GM03348 (cell line): ENCODE results near the gene OR14K1.
"Not testable (repeated sequence)": the region's sequence is repeated elsewhere in the genome, so short reads cannot be mapped to it uniquely, and the experiment has no call there.

Source experiments
- DNase-seq: peaks from one replicate; pipeline ENCODE4 v3.0.0; 2012; ENCODE audit warnings: low spot score

The OR14K1 gene, protein sequence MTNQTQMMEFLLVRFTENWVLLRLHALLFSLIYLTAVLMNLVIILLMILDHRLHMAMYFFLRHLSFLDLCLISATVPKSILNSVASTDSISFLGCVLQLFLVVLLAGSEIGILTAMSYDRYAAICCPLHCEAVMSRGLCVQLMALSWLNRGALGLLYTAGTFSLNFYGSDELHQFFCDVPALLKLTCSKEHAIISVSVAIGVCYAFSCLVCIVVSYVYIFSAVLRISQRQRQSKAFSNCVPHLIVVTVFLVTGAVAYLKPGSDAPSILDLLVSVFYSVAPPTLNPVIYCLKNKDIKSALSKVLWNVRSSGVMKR

GRCh38 chr1:247738315-247738714 is at the start of gene OR14K1:
Gene OR14K1, plus strand, starts transcription at chr1:247738615. Its CDS starts 0 bp downstream, at chr1:247738615.
- DNase-seq, result no peak

DNA sequence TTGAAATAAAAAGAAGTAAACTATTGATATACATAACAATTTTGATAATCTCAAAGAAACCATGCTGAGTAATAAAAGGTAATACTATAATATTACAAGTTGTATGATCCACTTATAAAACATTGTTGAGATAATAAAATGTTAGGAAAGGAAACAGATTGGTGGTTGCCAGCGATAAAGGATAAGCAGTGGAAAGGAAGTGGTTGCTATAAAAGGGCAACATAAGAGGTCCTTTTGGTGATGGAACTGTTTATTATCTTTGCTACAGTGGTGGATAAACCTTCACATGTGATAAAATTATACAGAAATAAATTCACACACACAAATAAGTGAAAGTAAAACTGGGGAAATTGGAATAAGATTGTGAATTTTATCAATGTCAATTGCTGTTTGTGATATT is 37.1 kb upstream of the OR14K1 start:
- no peak for DNase-seq

- DNase-seq, result not testable (repeated sequence)
Measured at GRCh38 chr1:247710681-247711080, 27.7 kb upstream of the OR14K1 start.

DNA sequence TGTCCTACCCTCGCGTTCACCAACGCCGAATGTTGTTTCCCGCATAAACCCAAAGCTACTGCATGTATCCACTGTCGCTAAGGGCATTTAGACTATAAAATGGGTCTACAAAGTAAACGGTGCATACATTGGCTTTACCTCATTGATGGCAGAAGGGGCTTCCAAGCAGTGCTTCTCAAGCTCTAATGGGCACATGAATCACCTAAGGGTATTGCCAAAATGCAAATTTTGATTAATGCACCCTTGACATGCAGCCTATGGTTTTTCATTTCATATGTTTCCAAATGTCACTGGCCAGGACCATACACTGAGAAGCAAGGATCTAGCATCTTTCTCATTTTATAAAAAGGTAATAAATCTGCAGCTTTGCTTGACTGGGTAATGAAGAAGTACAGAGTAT is 24.7 kb upstream of the OR14K1 start:
- no peak for DNase-seq

DNA sequence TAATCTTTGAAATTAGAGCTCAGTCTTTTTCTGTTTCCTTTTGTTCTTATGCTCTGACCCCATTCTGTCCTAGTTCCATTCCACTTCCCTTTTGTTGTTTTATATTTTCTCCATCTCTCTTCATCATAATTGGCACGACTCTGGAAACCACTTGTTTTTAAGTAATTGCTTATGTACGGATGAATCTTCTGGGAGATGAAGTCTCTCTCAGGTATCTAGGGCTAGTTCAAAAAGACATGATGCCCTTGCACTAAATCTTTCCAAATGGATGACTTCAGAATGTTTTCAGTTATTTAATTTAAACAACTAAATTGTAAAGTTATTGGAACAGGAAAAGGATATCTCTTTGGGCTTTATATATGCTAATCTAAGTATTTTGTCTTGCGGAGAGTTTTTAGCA is 21.9 kb upstream of the OR14K1 start, which contains the start of gene OR6F1:
Gene OR6F1 (minus strand): TSS at position 101 of the 400 bp plus-strand sequence. CDS start 3,891 bp downstream, outside the sequence.
- no peak for DNase-seq

GRCh38 chr1:247721222-247721621 is 17.2 kb upstream of the OR14K1 start:
- DNase-seq, result no peak

- DNase-seq, result no peak
Measured at GRCh38 chr1:247740721-247741120, 2.3 kb downstream of the OR14K1 start.

GRCh38 chr1:247741756-247742155 is 3.3 kb downstream of the OR14K1 start:
- DNase-seq, result no peak

- DNase-seq, result not testable (repeated sequence)
Measured at GRCh38 chr1:247742215-247742760, 3.9 kb downstream of the OR14K1 start.

- no peak for DNase-seq
Measured at GRCh38 chr1:247746391-247746935, 8.0 kb downstream of the OR14K1 start.

DNA sequence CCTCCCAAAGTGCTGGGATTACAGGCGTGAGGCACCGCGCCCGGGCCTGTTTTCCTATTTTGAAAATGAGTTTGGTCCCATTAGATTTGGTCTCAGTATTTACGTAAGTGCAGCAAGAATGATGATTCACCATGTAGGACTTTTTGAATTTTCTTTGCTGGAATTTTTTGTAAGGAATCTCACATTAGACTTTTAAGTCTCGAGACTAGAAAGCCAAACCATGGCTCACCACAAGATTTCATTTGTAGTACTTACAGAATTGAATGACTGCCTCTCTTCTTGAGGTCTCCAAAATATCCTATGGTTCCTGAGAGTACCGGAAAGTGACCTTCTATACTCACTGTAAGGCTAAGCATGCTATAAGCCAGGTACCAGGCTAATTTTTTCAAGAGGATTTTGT is 9.2 kb downstream of the OR14K1 start:
- no peak for DNase-seq

DNA sequence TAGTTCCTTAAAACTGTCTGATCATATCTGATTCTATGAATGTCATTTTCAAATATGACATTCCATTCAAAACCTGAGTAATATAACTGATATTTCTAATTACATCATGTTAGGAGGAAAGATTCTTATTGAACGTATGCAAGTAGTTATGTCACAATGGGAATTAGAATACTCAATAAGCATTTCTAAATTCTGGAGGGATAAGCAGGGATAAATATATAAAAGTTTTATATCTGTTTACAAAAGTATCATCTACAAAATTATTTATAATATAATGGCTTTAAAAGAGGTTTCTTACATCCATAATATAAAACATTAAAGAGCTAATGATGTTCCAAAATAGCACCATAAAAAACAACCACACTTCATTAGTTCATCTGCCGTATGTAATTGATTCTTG is 9.6 kb downstream of the OR14K1 start, which contains the start of gene OR14A2:
Gene OR14A2 (minus strand): TSS at position 101 of the 400 bp plus-strand sequence.
- DNase-seq, result no peak

DNA sequence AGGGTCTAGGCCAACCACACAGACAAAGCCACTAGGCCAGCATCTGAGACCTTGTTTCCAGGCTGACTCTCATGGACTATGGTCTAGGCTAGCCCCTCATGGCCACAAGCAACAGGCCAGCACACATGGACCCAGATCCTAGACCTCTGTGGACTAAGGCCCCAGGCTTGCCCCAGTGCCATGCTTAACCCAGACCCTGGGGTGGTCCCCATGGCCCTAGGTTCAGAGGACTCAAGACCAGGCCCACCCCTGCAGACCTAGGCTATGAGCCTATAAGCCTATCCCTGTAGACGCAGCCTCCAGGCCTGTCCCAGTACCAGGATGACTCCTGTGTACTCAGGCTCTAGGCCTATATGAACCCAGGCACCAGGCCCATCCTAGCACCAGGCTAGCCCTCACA is 11.5 kb downstream of the OR14K1 start:
- no peak for DNase-seq

GRCh38 chr1:247754311-247754710 is 15.9 kb downstream of the OR14K1 start:
- DNase-seq, result not testable (repeated sequence)

GRCh38 chr1:247760456-247760855 is 22.0 kb downstream of the OR14K1 start, which contains the start of gene OR1C1:
Gene OR1C1, minus strand, starts transcription at chr1:247760556. Its CDS starts 2,150 bp downstream, at chr1:247758406.
- no peak for DNase-seq

DNA sequence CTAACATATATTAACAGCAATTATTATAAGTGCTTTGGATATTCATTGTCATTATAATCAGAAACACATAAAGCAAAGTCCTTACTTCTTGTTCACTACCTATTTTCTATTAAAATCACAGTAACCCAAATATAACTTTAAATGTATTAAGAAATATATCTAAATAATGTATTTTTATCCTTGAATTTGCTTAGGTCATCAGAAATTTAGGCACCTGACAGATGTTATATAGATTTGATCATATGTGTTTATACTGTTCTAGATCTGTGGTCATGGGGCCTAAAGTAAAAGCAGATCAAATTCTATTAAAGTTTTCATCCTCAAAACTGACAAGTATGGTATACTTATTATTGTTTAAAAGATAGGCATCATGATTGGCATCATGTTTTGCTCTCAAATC is 31.2 kb downstream of the OR14K1 start:
- DNase-seq, result no peak
